ENCODE data around the gene LSG1. TPM values are rescaled to one million over a fixed set of nuclear protein-coding genes. Genes with fewer than 3 reads are reported as not detected.

Gene LSG1
- total and polyA plus RNA-seq, 8 donors: 11.3 to 47.1 (median 13.8) TPM

DNA sequence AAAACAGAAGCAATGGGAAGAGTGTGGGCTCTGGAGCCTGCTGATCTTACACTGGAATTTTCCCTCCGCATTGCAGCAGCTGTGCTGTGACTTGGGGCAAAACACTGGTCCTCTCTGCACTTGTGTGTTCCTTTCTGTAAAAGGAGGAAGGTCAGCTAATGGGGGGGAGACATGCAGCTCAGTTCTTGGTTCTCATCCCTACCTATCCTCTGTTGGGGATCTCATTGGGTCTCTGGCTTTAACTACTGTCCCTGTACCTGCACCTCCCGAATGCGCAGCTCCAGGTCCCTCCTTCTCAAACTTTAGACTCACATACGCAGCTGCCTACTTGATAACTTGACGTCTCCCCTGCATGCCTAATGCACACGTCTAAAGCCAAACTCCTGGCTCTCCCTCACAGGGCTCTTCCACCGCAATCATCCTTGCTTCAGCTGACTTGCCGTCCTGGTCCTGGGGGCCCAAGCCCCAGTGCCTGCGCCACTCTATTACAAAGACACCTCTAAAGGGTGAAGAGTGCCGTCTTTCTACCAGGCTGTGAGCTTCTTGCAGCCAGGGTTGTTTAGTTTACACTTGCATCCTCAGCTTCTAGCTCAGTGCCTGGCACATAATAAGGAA is 32.9 kb downstream of the LSG1 start:
- DNase-seq: no peak
- 93 to 96% methylated on average over 10 of the region's 10 CpGs for WGBS, 2 donors
- H3K36me3 ChIP-seq: peaks cover 0 to 21% (median 0%) of the 10 kb centered on the region in 3 donors
- H3K27me3 ChIP-seq: no peaks in the 10 kb centered on the region
- no peak for FAIRE-seq
- no peaks in the 10 kb centered on the region for H3K9me3 ChIP-seq
- intact Hi-C loops (cut with DNase I): no loop called here
- no peak overlapping the region for H3K27ac ChIP-seq
- no peak overlapping the region for H3K4me3 ChIP-seq
- TF ChIP-seq, protein P1, sequence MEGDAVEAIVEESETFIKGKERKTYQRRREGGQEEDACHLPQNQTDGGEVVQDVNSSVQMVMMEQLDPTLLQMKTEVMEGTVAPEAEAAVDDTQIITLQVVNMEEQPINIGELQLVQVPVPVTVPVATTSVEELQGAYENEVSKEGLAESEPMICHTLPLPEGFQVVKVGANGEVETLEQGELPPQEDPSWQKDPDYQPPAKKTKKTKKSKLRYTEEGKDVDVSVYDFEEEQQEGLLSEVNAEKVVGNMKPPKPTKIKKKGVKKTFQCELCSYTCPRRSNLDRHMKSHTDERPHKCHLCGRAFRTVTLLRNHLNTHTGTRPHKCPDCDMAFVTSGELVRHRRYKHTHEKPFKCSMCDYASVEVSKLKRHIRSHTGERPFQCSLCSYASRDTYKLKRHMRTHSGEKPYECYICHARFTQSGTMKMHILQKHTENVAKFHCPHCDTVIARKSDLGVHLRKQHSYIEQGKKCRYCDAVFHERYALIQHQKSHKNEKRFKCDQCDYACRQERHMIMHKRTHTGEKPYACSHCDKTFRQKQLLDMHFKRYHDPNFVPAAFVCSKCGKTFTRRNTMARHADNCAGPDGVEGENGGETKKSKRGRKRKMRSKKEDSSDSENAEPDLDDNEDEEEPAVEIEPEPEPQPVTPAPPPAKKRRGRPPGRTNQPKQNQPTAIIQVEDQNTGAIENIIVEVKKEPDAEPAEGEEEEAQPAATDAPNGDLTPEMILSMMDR (IDR thresholded peaks at IDR 0.05): no peak
- no peaks in the 10 kb centered on the region for H3K4me1 ChIP-seq
- no peak for ATAC-seq

DNA sequence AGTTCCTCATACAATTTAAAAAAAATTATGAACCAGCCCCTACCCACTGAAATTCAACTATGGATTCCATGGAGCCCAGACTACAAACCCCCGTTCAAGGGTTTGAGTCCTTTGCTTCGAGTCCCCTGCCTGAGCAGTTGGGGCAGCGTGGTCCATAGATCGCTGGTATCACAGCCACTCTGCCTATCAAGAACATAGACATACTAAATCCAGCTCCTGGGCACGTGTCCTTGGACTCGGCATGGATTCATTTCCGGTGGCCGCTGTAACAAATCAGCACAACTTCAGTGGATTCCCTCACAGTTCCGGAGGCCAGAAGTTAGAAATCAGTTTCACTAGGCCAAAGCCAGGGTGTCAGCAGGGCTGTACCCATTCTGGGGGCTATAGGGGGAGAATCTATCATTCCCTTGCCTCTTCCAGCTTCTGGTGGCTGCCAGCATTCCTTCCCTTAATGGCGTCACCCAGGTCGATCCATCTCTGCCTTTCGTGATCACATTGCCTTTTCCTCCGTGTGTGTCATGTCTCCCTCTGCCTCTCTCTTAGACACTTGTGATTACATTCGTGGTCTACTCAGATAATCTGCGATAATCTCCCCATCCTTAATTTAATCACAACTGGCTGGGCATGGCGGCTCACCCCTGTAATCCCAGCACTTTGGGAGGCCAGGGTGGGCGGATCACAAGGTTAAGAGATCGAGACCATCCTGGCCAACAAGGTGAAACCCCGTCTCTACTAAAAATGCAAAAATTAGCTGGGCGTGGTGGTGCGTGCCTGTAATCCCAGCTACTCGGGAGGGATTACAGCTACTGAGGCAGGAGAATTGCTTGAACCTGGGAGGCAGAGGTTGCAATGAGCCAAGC is 34.2 kb downstream of the LSG1 start:
- 87 to 94% methylated on average over 22 of the region's 22 CpGs for WGBS, 2 donors
- no peaks in the 10 kb centered on the region for H3K9me3 ChIP-seq
- no peak for FAIRE-seq
- DNase-seq: no peak
- H3K4me3 ChIP-seq: no peak overlapping the region
- TF ChIP-seq, protein P1 (IDR thresholded peaks at IDR 0.05): no peak
- H3K27ac ChIP-seq: no peak overlapping the region
- no peaks in the 10 kb centered on the region for H3K27me3 ChIP-seq
- peaks cover 0 to 17% (median 0%) of the 10 kb centered on the region in 3 donors for H3K36me3 ChIP-seq
- intact Hi-C loops (cut with DNase I): no loop called here
- ATAC-seq: no peak
- H3K4me1 ChIP-seq: no peaks in the 10 kb centered on the region

DNA sequence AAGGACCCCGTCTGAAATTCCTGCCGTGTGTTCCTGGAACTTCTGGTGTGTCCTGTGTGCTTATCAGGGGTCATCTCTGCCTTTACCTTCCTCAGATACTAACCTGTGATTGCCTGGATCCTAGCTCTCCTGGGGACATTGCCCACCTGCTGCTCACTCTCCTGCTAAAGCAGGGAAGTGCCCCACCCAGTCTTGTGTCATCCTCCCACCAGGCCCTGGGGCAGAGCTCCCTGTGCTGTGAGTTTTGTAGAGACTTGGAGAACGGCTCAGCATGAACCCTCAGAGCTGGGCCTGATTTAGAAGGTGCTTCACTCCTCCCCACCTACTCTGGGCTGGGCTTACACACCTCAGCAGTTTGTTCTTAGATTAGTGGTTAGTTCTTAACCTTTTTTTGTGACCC is 34.9 kb downstream of the LSG1 start:
- FAIRE-seq: no peak
- no peak for DNase-seq
- WGBS, 2 donors: 69% methylated on average over 3 of the region's 3 CpGs

DNA sequence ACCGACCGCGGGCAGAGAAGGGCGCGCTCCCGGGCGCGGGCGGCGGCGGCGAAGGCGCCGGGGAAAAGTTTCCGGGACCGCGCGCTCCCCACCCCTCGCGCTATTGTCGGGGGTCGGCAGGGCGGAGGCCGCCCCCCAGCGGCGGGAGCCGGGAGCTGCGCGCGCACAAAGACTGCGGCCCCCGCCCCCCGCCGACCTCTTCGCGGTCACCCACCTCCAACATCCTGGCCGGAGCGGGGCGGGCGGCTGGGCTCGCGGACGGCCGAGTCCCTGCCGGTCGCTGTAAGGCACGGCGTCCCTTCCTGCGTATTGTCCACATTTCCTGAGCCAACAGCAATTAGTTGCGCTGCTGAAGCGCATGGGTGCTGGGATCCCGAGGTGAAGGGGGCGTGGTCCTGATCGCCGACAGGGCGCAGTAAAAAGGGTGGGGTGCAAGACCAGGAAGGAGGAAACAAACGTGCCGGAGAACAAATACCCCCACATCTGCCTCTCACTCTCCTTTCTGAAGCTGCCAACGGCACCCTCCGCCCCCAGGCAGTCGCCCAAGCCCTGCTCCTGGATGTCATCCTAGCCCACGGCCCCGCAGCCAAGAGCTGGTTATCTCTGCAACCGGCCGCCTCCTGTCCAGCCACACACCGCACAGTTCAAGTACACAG is 38.5 kb downstream of the LSG1 start, which contains the start of gene TMEM44:
TSS of gene TMEM44 (minus strand) at position 71 of the 656 bp plus-strand sequence. CDS start 204 bp downstream, outside the sequence.
- intact Hi-C loops (cut with DNase I): no loop called here
- Histone ChIP-seq H3K27me3 (no peaks in the 10 kb centered on the region), H3K27ac (peak within 1 kb of the TSS in 3 of 4 donors; percentile 42 to 77 (median 70)), H3K9me3 (no peaks in the 10 kb centered on the region), H3K4me1 (no peaks in the 10 kb centered on the region), H3K36me3 (no peaks in the 10 kb centered on the region), H3K4me3 (peak within 1 kb of the TSS; percentile 52 to 65 (median 60))
- TF ChIP-seq, protein P1 (IDR thresholded peaks at IDR 0.05): peak; percentile 20 to 58 (median 42)
- ATAC-seq (peak; percentile 82 to 93 (median 90)), FAIRE-seq (no peak), DNase-seq (peak; percentile 59 to 89 (median 73))
- WGBS, 2 donors: 0 to 1% methylated on average over 34 to 66 of the region's 66 CpGs

More for the DNA sequence above, 34.9 kb downstream of the LSG1 start:
- no peak for ATAC-seq
- Histone ChIP-seq H3K27me3 (no peaks in the 10 kb centered on the region), H3K36me3 (peaks cover 0 to 12% (median 0%) of the 10 kb centered on the region in 3 donors), H3K4me3 (no peak overlapping the region), H3K9me3 (no peaks in the 10 kb centered on the region), H3K27ac (no peak overlapping the region), H3K4me1 (no peaks in the 10 kb centered on the region)
- intact Hi-C loops (cut with DNase I): no loop called here
- TF ChIP-seq, protein P1 (IDR thresholded peaks at IDR 0.05): no peak

All from pancreas (tissue), 10 donors.